Measurements from ENCODE around the gene HS6ST2.

DNA sequence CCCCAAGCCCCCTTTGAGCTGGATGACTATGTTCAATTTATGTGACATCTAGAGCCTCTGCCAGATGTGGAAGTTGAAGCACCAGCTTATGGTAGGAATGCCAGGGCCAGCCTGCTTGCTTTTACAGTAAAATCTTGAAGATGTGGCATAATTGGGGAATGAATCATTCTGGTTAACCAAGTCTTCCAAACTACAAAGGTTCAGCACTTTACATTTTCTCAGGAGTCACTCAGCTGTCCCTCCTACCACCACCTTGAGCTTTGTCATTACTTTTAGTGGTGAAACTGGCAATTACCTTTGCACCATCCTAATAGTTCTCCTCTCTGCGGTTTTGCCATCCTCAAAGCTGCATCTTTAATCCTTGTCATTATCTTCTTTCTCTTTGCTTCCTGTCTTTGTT is 172.2 kb downstream of the HS6ST2 start:
- TF ChIP-seq, protein P1, sequence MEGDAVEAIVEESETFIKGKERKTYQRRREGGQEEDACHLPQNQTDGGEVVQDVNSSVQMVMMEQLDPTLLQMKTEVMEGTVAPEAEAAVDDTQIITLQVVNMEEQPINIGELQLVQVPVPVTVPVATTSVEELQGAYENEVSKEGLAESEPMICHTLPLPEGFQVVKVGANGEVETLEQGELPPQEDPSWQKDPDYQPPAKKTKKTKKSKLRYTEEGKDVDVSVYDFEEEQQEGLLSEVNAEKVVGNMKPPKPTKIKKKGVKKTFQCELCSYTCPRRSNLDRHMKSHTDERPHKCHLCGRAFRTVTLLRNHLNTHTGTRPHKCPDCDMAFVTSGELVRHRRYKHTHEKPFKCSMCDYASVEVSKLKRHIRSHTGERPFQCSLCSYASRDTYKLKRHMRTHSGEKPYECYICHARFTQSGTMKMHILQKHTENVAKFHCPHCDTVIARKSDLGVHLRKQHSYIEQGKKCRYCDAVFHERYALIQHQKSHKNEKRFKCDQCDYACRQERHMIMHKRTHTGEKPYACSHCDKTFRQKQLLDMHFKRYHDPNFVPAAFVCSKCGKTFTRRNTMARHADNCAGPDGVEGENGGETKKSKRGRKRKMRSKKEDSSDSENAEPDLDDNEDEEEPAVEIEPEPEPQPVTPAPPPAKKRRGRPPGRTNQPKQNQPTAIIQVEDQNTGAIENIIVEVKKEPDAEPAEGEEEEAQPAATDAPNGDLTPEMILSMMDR (conservative IDR thresholded peaks at IDR 0.05; ENCODE audit: low read length): no peak
- TF ChIP-seq EZH2phosphoT487 (IDR thresholded peaks at IDR 0.05; ENCODE audit: borderline replicate concordance, low read depth, low read length): no peak
